PC-9 (cell line): Measurements from ENCODE around the gene ACTG1.

ENCODE experiments used
- EZH2 ChIP-seq: fragments of 200-600 bp; sonication (generic); IDR thresholded peaks from 2 replicates; pipeline ENCODE4 v1.8.0; 2017; ENCODE audit warnings: antibody characterized with exemption, low read depth
- TF ChIP-seq, protein P1 (sequence below): fragments of 200-600 bp; sonication (generic); conservative IDR thresholded peaks from 2 replicates; pipeline ENCODE4 v1.6.1; 2017; ENCODE audit warnings: mixed run types, antibody characterized with exemption, mild to moderate bottlenecking, moderate library complexity

DNA sequence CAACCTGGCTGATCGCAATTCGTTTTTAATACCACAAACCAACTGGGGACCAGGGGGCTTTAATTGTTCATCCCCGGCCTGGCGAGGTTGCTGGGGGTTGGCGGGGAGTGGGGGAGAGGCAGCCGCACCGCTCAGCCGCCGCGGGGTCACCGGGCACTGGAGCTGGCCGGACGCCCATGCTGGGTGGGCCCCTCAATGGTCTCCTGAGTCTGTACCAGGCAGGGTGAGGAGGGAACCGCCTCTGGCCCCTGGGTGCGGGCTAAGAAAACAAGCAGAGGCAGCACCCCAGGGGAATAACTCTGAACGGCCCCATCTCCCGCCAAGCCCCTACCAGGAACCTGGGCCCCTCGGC is 43.9 kb downstream of the ACTG1 start:
- TF ChIP-seq, protein P1, sequence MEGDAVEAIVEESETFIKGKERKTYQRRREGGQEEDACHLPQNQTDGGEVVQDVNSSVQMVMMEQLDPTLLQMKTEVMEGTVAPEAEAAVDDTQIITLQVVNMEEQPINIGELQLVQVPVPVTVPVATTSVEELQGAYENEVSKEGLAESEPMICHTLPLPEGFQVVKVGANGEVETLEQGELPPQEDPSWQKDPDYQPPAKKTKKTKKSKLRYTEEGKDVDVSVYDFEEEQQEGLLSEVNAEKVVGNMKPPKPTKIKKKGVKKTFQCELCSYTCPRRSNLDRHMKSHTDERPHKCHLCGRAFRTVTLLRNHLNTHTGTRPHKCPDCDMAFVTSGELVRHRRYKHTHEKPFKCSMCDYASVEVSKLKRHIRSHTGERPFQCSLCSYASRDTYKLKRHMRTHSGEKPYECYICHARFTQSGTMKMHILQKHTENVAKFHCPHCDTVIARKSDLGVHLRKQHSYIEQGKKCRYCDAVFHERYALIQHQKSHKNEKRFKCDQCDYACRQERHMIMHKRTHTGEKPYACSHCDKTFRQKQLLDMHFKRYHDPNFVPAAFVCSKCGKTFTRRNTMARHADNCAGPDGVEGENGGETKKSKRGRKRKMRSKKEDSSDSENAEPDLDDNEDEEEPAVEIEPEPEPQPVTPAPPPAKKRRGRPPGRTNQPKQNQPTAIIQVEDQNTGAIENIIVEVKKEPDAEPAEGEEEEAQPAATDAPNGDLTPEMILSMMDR, result no peak
- TF ChIP-seq EZH2, result no peak
